GM23338 (cell line): Measurements from ENCODE around the gene CAPZB. TPM values are rescaled to one million over a fixed set of nuclear protein-coding genes. Genes with fewer than 3 reads are reported as not detected.
"Not testable (repeated sequence)": the region's sequence is repeated elsewhere in the genome, so short reads cannot be mapped to it uniquely, and the experiment has no call there.

ENCODE experiments used
- ATAC-seq: fragments of 200-7000 bp; cut with Tn5 transposase; 3 replicates; pipeline ENCODE4 v1.9.1; 2020
- DNase-seq: peaks from one replicate; pipeline ENCODE4 v3.0.0-alpha.2; 2015; ENCODE audit warnings: low spot score
- H2AFZ ChIP-seq: fragments of 200-600 bp; sonication (generic); 2 replicates; pipeline ENCODE4 v1.8.0; 2016; ENCODE audit warnings: antibody characterized with exemption, mild to moderate bottlenecking, moderate library complexity
- H3F3A ChIP-seq: fragments of 200-600 bp; sonication (generic); replicated peaks from 2 replicates; pipeline ENCODE4 v1.8.0; 2017; ENCODE audit warnings: antibody characterized with exemption, mixed run types, low read depth
- H3K27ac ChIP-seq: fragments of 200-600 bp; sonication (generic); 2 replicates; pipeline ENCODE4 v1.6.1; 2016; ENCODE audit warnings: low read depth
- H3K27me3 ChIP-seq: fragments of 200-600 bp; sonication (generic); 2 replicates; pipeline ENCODE4 v1.8.0; 2016; ENCODE audit warnings: mild to moderate bottlenecking, mixed run types, moderate library complexity; ENCODE audit not compliant: insufficient read depth
- H3K36me3 ChIP-seq: fragments of 200-600 bp; sonication (generic); 2 replicates; pipeline ENCODE4 v1.8.0; 2016; ENCODE audit warnings: mild to moderate bottlenecking; ENCODE audit not compliant: insufficient read depth
- H3K4me1 ChIP-seq: fragments of 200-600 bp; sonication (generic); 2 replicates; pipeline ENCODE4 v1.8.0; 2016; ENCODE audit warnings: mild to moderate bottlenecking, moderate library complexity; ENCODE audit not compliant: insufficient read depth
- H3K4me2 ChIP-seq: fragments of 200-600 bp; sonication (generic); 2 replicates; pipeline ENCODE4 v1.7.1; 2017; ENCODE audit warnings: mixed run types
- H3K4me3 ChIP-seq: fragments of 200-600 bp; sonication (generic); 2 replicates; pipeline ENCODE4 v1.6.1; 2016; ENCODE audit warnings: mixed run types
- H3K79me2 ChIP-seq: fragments of 200-600 bp; sonication (generic); replicated peaks from 2 replicates; pipeline ENCODE4 v1.8.0; 2017; ENCODE audit warnings: mild to moderate bottlenecking; ENCODE audit not compliant: insufficient read depth
- H3K9me2 ChIP-seq: fragments of 200-600 bp; sonication (generic); 2 replicates; pipeline ENCODE4 v1.8.0; 2017; ENCODE audit not compliant: insufficient read depth
- H4K20me1 ChIP-seq: fragments of 200-600 bp; sonication (generic); replicated peaks from 2 replicates; pipeline ENCODE4 v1.8.0; 2017; ENCODE audit warnings: mild to moderate bottlenecking; ENCODE audit not compliant: insufficient read depth
- H3K27ac Mint-ChIP-seq: 2 replicates; pipeline ENCODE4 v1.8.0; 2020; ENCODE audit warnings: inconsistent platforms, mild to moderate bottlenecking, moderate library complexity, mixed read lengths
- H3K27me3 Mint-ChIP-seq: 3 replicates; pipeline ENCODE4 v1.8.0; 2022; ENCODE audit warnings: low read depth, mild to moderate bottlenecking, moderate library complexity, mixed read lengths, inconsistent platforms; ENCODE audit not compliant: insufficient read depth, poor library complexity
- H3K36me3 Mint-ChIP-seq: 3 replicates; pipeline ENCODE4 v1.8.0; 2021; ENCODE audit warnings: low read depth, mild to moderate bottlenecking, inconsistent platforms, moderate library complexity, mixed read lengths
- H3K4me1 Mint-ChIP-seq: 3 replicates; pipeline ENCODE4 v1.8.0; 2020; ENCODE audit warnings: mild to moderate bottlenecking, inconsistent platforms, mixed read lengths
- H3K4me3 Mint-ChIP-seq: 3 replicates; pipeline ENCODE4 v1.8.0; 2021; ENCODE audit warnings: moderate library complexity, mild to moderate bottlenecking, inconsistent platforms, mixed read lengths
- H3K9me3 Mint-ChIP-seq: 3 replicates; pipeline ENCODE4 v1.8.0; 2020; ENCODE audit warnings: moderate library complexity, mild to moderate bottlenecking, inconsistent platforms, mixed read lengths
- CREB1 ChIP-seq: fragments of 250-450 bp; sonication (Bioruptor Pico); IDR thresholded peaks from 2 replicates; pipeline ENCODE4 v1.5.0; 2020; ENCODE audit warnings: low read depth, mild to moderate bottlenecking, moderate library complexity
- EZH2 ChIP-seq: fragments of 200-600 bp; sonication (generic); IDR thresholded peaks from one replicate; pipeline ENCODE4 v1.8.0; 2017; ENCODE audit warnings: antibody characterized with exemption, mild to moderate bottlenecking, low read depth; ENCODE audit not compliant: unreplicated experiment
- EZH2phosphoT487 ChIP-seq: fragments of 200-600 bp; sonication (generic); IDR thresholded peaks from one replicate; pipeline ENCODE4 v1.8.1; 2018; ENCODE audit warnings: antibody characterized with exemption; ENCODE audit not compliant: unreplicated experiment
- JUNB ChIP-seq: IDR thresholded peaks from one replicate; pipeline ENCODE4 v1.6.1; 2016; ENCODE audit warnings: antibody characterized with exemption; ENCODE audit not compliant: unreplicated experiment
- REST ChIP-seq: IDR thresholded peaks from one replicate; pipeline ENCODE4 v1.6.1; 2018; ENCODE audit warnings: antibody characterized with exemption; ENCODE audit not compliant: unreplicated experiment
- STAT1 ChIP-seq: IDR thresholded peaks from one replicate; pipeline ENCODE4 v1.6.1; 2016; ENCODE audit warnings: antibody characterized with exemption; ENCODE audit not compliant: unreplicated experiment
- ZNF114 ChIP-seq: fragments of 250-450 bp; sonication (Bioruptor Pico); IDR thresholded peaks from 2 replicates; pipeline ENCODE4 v1.5.0; 2020; ENCODE audit warnings: mild to moderate bottlenecking, moderate library complexity
- ZNF331 ChIP-seq: fragments of 250-450 bp; sonication (Bioruptor Pico); IDR thresholded peaks from 2 replicates; pipeline ENCODE4 v1.5.0; 2020; ENCODE audit warnings: low read depth, mild to moderate bottlenecking, moderate library complexity
- ZNF462 ChIP-seq: fragments of 250-450 bp; sonication (Bioruptor Pico); IDR thresholded peaks from 2 replicates; pipeline ENCODE4 v1.5.0; 2020; ENCODE audit warnings: mild to moderate bottlenecking, moderate library complexity
- polyA plus RNA-seq: library from polyadenylated mRNA; unstranded; fragments of >200 nt; fragmentation: Nextera tagmentation; extraction: Ambion mirVana; gene quantifications from 2 replicates; pipeline ENCODE4 v1.2.1, GENCODE V29; 2016
- total RNA-seq: library from RNA; depleted of rRNA; stranded (reverse); fragments of >200 nt; shearing (Covaris generic); gene quantifications from 2 replicates; pipeline ENCODE4 v1.2.3, GENCODE V29; 2014

CAPZB gene
- total and polyA plus RNA-seq, 2 experiments from 2014 or later, result 195 to 348 TPM

DNA sequence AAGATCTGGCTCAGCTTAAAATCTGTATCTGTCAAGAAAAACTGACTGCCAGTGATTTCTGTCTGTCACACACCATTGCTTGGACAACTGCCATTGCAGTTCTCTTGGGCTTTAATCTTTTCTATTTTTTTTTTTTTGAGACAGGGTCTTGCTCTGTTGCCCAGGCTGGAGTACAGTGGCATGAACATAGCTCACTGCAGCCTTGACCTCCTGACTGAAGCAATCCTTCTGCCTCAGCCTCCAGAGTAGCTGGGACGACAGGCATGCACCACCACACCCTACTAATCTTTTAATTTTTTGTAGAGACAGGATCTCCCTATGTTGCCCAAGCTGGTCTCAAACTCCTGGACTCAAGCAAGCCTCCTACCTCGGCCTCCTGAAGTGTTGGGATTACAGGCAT, 14.5 kb upstream of the CAPZB start:
- not testable (repeated sequence) for H3K4me1 Mint-ChIP-seq, ATAC-seq, H3K4me3 ChIP-seq, DNase-seq, H3K27me3 Mint-ChIP-seq, H3K4me2 ChIP-seq, H3K27ac Mint-ChIP-seq, H4K20me1 ChIP-seq, H3F3A ChIP-seq, H3K27ac ChIP-seq, H3K9me2 ChIP-seq, H3K36me3 ChIP-seq, H3K4me3 Mint-ChIP-seq, H3K36me3 Mint-ChIP-seq, H3K4me1 ChIP-seq, H3K27me3 ChIP-seq, H3K79me2 ChIP-seq, H2AFZ ChIP-seq, H3K9me3 Mint-ChIP-seq

DNA sequence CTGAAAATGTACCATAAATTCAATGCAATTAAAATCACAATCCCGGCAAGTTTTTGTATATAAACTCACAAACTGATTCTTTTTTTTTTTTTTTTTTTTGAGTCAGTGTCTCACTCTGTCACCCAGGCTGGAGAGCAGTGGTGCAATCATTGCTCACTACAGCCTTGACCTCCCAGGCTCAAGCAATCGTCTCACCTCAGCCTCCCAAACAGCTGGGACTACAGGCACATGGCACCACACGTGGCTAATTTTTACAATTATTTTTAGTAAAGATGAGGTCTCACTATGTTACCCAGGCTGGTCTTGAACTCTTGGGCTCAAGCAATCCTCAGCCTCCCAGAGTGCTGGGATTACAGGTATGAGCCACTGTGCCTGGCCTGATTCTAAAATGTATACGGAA, 12.1 kb upstream of the CAPZB start:
- not testable (repeated sequence) for H3K9me2 ChIP-seq, H3K4me1 ChIP-seq, DNase-seq, H3K4me2 ChIP-seq, H3K27me3 Mint-ChIP-seq, H3K27ac Mint-ChIP-seq, H3K79me2 ChIP-seq, H3K27ac ChIP-seq, H2AFZ ChIP-seq, H3K36me3 ChIP-seq, H3F3A ChIP-seq, H3K36me3 Mint-ChIP-seq, H3K27me3 ChIP-seq, H3K4me3 ChIP-seq, H3K4me1 Mint-ChIP-seq, ATAC-seq, H3K4me3 Mint-ChIP-seq, H4K20me1 ChIP-seq, H3K9me3 Mint-ChIP-seq

DNA sequence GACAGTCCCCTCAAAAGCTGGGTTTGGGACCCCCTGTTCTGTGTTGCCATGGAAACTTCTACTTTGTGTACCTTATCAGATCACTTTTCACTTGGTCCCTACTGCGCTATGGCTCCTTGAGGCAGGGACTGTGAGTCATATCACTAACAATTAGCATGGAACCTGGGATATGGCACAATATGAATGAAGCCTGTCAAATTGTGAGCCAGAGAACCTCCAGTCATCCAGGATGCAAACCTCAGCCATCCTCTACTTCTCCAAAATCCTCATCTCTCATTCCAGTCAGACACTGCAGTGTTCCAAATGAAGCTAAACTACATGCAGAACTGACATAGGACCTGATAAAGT, 11.2 kb upstream of the CAPZB start:
- Mint-ChIP-seq H3K36me3 (no peaks in the 10 kb centered on the region), H3K27me3 (peaks cover 5% of the 10 kb centered on the region), H3K9me3 (peaks cover 6% of the 10 kb centered on the region; the same call in 1 of the 3 replicates), H3K4me3 (no peak overlapping the region), H3K27ac (no peak overlapping the region), H3K4me1 (peaks cover 3% of the 10 kb centered on the region; the same call in 1 of the 3 replicates)
- Histone ChIP-seq H3K36me3 (no peaks in the 10 kb centered on the region), H3K79me2 (no peaks in the 10 kb centered on the region), H3K27me3 (no peaks in the 10 kb centered on the region), H3K4me2 (no peak overlapping the region), H3F3A (no peaks in the 10 kb centered on the region), H3K27ac (no peak overlapping the region), H3K4me1 (no peaks in the 10 kb centered on the region), H3K9me2 (no peaks in the 10 kb centered on the region), H4K20me1 (no peaks in the 10 kb centered on the region), H3K4me3 (no peak overlapping the region), H2AFZ (no peak overlapping the region)
- DNase-seq (no peak), ATAC-seq (no peak)
- no peak for TF ChIP-seq EZH2
- TF ChIP-seq ZNF114, result no peak
- TF ChIP-seq ZNF462, result no peak
- TF ChIP-seq EZH2phosphoT487, result no peak
- no peak for TF ChIP-seq ZNF331 (CRISPR knock-in tag)
- no peak for TF ChIP-seq STAT1
- TF ChIP-seq CREB1 (CRISPR knock-in tag), result no peak
- TF ChIP-seq JUNB, result no peak
- no peak for TF ChIP-seq REST
